DMS153 treated with DMSO at 0.1 percent for 48 hours (cell line): ENCODE measurements around the gene BOLA2B.
A peak's percentile ranks its signal among the peaks of the same experiment; 100 is the strongest.
"Not testable (repeated sequence)": the region's sequence is repeated elsewhere in the genome, so short reads cannot be mapped to it uniquely, and the experiment has no call there.

ENCODE experiments used
- DNase-seq: peaks from one replicate; lab custom pipeline; 2025; ENCODE audit not compliant: unreplicated experiment; lab: John Stamatoyannopoulos, UW

The BOLA2B gene

GRCh38 chr16:30184891-30185682 is 8.4 kb downstream of the BOLA2B start:
- DNase-seq = no peak

- DNase-seq = peak; percentile 62
These were observed 9.2 kb downstream of the BOLA2B start for GRCh38 chr16:30184096-30184890.

DNA sequence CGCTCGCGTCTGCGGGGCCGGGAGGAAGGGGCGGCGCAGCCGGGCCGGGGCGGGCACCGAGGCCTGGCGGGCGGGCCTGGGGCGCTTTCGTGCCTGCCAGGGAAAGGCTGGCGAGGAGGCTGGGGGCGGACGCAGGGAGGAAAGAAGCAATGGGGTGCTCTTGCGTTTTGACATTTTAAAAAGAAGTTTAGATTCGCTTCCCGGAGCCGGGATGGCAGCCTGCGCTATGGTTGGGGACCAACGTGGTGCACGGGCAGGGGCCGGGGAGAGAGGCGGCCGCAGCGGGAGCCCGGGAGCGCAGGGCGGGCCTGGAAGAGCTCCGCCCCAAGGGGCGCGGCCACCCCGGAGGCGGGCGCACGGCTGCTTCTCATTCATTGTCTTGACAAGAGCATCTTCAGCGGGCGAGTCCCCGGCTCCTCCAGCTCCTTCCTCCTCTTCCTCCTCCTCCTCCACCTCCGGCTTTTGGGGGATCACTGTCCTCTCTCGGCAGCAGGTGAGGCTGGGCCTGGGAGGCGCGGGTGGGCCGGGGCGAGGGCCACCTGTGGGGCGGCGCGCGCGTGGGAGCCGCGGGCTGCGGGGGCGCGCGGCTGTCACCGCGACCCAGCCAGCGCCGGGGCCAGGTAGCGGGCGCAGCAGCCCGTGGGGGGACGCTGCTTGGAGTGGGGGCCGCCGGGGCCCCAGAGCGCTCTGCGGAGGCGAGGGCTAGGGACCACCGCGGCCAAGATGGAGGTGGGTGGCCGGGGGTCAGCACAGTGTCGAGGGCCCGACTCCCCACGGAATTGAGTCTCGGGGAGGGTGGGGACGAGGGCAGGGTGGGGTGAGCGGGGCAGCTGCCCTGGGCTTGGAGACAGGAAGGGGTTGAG is 10.0 kb downstream of the BOLA2B start, which contains the start of gene CORO1A:
Gene CORO1A, plus strand, starts transcription at position 370 of the 863 bp plus-strand sequence. CDS start 1,608 bp downstream, outside the sequence.
- peak; percentile 52 for DNase-seq

DNA sequence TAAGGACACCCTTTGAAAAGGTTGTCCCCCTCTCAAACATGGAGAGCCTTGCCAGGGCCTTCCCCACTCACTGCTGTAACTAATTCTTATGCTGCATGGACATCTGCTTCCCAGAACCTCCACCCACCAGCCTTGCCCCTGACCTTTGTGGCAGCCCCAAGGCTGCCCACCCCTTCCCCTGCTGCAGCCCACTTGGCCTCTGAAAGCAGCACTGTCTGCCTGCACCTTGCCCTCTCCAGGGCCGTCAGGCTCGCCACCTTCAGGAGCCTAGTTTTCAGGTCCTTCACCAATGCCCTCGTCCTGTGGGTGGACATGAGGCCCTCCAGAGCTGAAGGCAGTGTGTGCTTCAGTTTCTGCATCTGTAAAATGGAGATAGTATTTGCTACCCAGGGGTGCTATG is 12.7 kb downstream of the BOLA2B start:
- DNase-seq = no peak

DNA sequence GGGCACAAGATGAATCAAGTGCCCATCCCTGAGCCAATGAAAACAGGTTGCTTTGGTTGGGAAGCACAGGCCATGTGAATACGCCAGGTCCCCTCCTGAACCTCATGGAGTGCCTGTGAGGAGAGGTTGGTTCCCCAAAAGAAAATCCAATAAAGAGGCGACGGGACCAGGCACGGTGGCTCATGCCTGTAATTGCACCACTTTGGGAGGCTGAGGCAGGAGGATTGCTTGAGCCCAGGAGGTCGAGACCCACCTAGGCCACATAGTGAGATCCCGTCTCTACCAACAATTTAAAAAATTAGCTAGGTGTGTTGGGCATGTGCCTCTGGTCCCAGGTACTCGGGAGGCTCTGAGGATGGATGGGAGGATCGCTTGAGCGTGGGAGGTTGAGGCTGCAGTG is 13.5 kb downstream of the BOLA2B start:
- DNase-seq = no peak

GRCh38 chr16:30179195-30179594 is 14.3 kb downstream of the BOLA2B start:
- DNase-seq = no peak

- not testable (repeated sequence) for DNase-seq
These were observed 16.6 kb downstream of the BOLA2B start for GRCh38 chr16:30176876-30177275.

DNA sequence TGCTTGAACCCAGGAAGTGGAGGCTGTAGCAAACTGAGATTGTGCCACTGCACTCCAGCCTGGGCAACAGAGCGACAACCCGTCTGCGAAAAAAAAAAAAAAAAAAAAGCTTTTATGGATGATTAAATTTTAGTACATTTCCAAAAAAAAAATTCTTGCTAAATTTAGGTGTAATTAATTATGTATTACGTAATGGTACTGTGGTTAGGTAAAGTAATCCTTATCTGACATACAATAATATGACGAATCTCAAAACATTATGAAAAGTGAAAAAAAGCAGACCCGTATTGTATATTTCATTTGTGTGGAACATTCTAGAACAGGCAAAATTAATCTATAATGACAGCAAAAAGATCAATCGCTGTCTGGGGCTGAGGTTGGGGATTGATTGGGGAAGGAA is 20.4 kb downstream of the BOLA2B start:
- DNase-seq = no peak

DNA sequence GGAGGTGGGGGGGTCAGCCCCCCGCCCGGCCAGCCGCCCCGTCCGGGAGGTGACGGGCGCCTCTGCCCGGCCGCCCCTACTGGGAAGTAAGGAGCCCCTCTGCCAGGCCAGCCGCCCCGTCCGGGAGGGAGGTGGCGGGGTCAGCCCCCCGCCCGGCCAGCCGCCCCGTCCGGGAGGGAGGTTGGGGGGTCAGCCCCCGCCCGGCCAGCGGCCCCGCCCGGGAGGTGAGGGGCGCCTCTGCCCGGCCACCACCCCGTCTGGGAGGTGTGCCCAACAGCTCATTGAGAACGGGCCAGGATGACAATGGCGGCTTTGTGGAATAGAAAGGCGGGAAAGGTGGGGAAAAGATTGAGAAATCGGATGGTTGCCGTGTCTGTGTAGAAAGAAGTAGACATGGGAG is 23.3 kb downstream of the BOLA2B start:
- not testable (repeated sequence) for DNase-seq

DNA sequence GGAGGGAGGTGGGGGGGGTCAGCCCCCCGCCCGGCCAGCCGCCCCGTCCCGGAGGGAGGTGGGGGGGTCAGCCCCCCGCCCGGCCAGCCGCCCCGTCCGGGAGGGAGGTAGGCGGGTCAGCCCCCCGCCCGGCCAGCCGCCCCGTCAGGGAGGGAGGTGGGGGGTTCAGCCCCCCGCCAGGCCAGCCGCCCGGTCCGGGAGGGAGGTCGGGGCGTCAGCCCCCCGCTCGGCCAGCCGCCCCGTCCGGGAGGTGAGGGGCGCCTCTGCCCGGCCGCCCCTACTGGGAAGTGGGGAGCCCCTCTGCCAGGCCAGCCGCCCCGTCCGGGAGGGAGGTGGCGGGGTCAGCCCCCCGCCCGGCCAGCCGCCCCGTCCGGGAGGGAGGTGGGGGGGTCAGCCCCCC is 24.1 kb downstream of the BOLA2B start:
- DNase-seq = not testable (repeated sequence)

GRCh38 chr16:30168746-30169145 is 24.7 kb downstream of the BOLA2B start:
- not testable (repeated sequence) for DNase-seq

DNA sequence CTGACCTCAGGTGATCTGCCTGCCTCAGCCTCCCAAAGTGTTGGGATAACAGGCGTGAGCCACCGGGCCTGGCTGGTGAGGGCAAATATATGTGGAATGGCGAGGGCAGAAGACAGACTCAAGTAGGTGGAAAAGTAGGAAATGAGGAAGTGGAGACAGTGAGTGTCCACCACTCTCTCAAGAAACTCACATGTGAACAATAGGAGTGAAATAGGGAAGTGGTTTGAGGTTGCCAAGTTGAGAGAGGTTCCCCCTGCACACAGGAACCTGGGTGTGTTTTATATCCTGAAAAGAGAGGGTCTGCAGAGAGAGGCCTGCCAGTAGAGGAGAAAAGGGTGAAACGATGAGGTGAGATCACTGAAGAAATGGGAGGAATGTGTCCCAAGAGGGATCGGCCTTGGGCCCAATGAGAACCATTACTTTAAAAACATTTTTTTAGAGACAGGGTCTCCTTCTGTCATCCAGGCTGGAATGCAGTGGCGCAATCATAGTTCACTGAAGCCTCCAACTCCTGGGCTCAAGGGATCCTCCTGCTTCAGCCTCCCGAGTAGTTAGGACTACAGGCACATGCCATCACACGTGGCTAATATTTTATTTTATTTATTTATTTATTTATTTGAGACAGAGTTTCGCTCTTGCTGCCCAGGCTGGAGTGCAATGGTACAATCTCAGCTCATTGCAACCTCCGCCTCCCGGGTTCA is 27.1 kb downstream of the BOLA2B start:
- no peak for DNase-seq

GRCh38 chr16:30163538-30163937 is 29.9 kb downstream of the BOLA2B start:
- DNase-seq = no peak

DNA sequence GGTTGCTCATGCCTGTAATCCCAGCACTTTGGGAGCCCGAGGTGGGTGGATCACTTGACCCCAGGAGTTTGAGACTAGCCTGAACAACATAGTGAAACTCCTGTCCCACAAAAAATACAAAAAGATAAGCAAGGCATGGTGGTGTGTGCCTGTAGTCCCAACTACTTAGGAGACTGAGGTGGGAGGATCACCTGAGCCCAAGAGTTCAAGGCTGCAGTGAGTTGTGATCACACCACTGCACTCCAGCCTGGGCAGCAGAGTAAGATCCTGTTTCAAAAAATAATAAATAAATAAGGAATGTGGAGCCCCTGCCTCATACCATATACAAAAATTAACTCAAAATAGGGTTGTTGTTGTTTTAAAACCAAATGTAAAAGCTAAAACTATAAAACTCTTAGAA is 36.3 kb downstream of the BOLA2B start:
- no peak for DNase-seq

DNA sequence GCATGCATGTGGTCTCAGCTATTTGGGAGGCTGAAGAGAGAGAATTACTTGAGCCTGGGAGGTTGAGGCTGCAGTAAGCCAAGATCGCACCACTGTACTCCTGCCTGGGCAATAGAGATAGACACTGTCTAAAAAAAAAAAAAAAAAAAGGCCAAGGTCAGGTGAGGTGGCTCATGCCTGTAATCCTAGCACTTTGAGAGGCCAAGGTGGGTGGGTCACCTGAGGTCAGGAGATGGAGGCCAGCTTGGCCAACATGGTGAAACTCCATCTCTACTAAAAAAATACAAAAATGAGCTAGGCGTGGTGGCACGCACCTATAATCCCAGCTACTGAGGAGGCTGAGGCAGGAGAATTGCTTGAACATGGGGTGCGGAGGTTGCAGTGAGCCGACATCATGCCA is 38.3 kb downstream of the BOLA2B start:
- no peak for DNase-seq

- no peak for DNase-seq
These were observed 40.9 kb downstream of the BOLA2B start for GRCh38 chr16:30152517-30152916.

DNA sequence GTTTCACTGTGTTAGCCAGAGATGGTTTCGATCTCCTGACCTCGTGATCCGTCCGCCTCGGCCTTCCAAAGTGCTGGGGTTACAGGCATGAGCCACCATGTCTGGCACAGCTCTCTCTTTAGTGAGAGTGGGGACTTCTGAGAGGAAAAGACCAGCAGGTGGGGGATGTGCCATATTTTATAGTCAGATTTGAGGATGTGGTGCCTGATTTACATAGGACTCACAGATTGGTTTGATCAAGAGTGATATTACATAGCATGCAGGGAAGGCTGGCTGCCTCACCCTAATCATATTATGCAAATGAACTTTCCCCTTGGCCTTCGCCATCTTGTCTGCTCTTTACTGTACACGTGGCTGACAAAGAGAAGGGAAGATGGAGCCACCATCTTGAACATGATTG is 42.4 kb downstream of the BOLA2B start:
- no peak for DNase-seq

DNA sequence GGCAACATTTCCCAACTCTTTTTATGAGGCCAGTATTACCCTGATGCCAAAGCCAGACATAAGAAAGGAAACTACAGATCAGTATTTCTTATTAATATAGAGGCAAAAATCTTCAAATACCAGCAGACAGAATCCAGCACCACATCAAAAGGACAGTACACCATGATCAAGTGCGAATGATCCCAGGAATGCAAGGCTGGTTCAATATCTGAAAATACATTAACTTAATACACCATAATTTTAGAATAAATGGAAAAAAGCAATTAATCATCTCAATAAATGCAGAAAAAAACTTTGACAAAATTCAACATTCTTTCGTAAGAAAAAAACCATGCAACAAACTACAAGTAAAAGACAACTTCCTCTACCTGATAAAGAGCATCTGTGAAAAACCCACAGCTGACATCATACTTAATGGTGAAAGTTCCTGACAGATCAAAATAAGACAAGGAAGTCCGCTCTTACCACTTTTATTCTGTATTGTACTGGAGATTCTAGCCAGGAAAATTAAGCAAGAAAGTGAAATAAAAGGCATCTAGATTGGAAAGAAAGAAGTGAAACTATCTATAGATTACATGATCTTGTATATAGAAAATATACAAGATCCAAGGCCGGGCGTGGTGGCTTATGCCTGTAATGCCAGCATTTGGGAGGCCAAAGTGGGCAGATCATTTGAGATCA is 44.1 kb downstream of the BOLA2B start:
- no peak for DNase-seq

DNA sequence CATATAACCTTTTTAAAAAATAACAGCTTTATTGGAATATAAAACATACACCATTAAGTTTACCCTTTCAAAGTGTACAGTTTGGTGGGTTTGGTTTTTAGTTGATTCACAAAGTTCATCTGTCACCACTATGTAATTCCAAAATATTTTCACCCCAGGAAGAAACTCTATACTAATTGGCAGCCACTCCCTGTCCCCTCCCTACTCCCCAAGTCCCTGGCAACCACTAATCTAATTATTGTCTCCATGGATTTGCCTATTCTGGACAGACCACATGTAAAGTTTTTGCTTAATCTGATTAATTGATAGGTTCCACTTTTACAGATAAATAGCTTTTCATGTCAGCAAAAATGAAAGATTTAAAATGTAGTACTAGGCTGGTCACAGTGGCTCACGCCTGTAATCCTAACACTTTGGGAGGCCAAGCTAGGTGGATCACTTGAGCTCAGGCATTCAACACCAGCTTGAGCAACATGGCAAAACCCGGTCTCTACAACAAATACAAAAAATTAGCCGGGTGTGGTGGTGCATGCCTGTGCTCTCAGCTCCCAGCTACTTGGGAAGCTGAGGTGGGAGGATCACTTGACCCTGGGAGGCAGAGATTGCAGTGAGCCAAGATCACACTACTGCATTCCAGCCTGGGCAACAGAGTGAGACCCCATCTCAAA is 45.5 kb downstream of the BOLA2B start:
- DNase-seq = no peak

GRCh38 chr16:30145657-30146056 is 47.8 kb downstream of the BOLA2B start:
- DNase-seq = no peak
